ENCODE results near the gene IL19. TPM values are rescaled to one million over a fixed set of nuclear protein-coding genes. Genes with fewer than 3 reads are reported as not detected.

Gene IL19
- total RNA-seq, 1 donor = 1.7 TPM

DNA sequence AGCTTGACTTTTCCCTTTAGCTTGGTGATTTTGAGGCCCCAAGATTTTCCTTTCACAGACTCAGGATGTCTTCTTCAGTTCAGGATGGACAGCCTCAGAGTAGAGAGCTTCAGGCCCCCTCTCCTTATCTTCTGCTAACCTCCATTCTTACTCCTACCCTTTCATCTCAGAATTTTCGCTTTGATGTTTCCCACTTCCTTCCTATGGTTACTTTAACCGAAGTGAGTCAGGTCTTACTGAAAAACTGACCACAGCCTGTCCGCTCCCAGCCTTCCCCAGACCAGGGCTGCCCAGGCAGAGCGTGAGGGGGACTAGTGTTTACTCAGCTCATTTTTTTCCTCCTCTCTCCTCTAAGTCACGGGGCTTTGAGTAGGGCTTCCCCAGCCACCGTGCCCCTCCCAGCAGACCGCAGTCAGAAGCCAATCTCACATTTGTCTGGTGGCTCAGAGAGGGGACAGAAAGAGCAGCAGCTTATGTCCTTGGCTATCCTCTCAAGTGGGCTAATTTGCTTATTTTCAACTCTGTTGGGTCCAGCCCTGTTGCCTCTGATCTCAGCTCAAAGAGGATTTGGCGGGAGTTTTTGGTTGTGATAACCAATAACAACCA is 4.2 kb upstream of the IL19 start:
- TF ChIP-seq, protein P1, sequence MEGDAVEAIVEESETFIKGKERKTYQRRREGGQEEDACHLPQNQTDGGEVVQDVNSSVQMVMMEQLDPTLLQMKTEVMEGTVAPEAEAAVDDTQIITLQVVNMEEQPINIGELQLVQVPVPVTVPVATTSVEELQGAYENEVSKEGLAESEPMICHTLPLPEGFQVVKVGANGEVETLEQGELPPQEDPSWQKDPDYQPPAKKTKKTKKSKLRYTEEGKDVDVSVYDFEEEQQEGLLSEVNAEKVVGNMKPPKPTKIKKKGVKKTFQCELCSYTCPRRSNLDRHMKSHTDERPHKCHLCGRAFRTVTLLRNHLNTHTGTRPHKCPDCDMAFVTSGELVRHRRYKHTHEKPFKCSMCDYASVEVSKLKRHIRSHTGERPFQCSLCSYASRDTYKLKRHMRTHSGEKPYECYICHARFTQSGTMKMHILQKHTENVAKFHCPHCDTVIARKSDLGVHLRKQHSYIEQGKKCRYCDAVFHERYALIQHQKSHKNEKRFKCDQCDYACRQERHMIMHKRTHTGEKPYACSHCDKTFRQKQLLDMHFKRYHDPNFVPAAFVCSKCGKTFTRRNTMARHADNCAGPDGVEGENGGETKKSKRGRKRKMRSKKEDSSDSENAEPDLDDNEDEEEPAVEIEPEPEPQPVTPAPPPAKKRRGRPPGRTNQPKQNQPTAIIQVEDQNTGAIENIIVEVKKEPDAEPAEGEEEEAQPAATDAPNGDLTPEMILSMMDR (IDR thresholded peaks at IDR 0.05; ENCODE audit: insufficient read depth, low read depth, low read length) = no peak
- peak; percentile 80 for DNase-seq (ENCODE audit: low read depth)
- no peak overlapping the region for H3K4me3 ChIP-seq (ENCODE audit: low read depth, low read length)

DNA sequence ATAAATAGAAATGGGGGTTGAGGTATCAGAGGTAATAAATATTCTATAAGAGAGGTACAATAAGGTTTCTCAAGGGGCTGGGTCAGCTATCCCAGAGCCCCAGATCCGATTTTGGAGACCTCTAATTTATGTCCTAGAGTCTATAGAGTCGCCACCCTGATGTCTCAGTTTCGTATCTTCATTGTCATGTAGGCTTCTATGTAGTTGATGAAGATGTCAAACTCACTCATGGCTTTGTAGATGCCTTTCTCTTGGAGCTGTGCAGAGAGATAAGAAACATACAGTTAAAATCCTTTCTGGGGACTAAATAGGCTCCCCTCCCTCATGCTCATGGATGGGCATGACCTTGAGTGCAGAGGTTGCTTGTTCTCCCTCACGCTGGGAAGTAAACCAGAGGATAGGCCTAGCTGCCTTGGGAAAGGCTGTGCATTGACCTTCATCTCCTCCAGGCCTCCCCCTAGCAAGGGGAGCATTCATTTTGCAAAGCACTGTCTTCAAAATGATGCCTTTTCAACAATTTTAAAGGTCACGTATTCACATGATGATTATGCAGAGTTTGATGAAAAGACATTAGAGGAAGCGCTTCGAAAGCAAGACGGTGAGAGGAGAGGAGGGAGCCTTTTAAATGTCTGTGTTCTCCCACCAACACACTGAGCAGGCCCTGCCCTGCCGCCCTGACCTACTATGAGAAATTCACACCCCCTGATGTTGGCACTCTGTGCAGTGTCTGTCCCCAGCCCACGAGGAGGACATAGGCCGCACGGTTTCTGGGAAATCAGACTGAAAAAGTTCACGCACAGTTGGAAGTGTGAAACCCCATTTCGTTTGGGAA is 1.9 kb upstream of the IL19 start:
- no peak for DNase-seq (ENCODE audit: low read depth)
- TF ChIP-seq, protein P1 (IDR thresholded peaks at IDR 0.05; ENCODE audit: insufficient read depth, low read depth, low read length) = no peak
- no peak overlapping the region for H3K4me3 ChIP-seq (ENCODE audit: low read depth, low read length)

DNA sequence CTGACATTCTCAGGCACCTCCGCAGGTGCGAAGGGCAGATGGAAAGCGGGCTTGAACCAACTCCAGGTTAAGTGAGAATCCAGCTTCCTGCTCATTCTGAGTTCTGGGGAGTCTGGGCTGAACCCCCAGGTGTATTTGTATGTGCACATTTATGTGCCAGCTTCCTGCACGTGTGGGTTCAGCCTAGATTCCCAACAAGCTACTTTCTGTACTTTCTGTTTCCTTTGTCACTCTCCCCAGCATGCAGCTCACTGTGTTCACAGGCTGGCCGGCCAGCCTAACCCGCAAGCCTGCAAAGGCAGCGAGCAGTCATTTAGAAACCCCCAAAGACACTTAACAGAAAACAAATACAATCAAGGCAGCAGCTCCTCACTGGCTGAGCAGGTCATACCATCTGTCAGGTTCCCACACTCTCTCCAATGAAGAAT is 1.3 kb upstream of the IL19 start:
- no peak for DNase-seq (ENCODE audit: low read depth)
- H3K4me3 ChIP-seq (ENCODE audit: low read depth, low read length) = no peak overlapping the region
- TF ChIP-seq, protein P1 (IDR thresholded peaks at IDR 0.05; ENCODE audit: insufficient read depth, low read depth, low read length) = no peak

DNA sequence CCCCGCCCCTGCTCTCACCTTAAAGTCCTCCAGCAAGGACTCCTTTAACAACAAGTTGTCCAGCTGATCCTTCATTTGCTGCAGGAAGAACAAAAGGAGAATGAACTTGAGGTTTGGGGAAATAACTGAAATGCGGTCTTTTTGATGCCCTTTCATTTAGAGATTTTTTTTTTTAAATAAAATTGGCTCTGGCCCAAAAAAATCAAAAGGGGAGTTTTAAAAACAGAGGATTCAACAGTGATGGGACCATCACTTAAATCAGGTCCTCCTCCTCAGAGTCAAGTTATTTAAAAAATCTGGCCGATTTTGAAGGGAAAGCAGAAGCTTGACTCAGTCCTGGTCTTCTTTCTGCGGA is 742 bp downstream of the IL19 start:
- no peak overlapping the region for H3K4me3 ChIP-seq (ENCODE audit: low read depth, low read length)
- no peak for DNase-seq (ENCODE audit: low read depth)
- TF ChIP-seq, protein P1 (IDR thresholded peaks at IDR 0.05; ENCODE audit: insufficient read depth, low read depth, low read length) = no peak

DNA sequence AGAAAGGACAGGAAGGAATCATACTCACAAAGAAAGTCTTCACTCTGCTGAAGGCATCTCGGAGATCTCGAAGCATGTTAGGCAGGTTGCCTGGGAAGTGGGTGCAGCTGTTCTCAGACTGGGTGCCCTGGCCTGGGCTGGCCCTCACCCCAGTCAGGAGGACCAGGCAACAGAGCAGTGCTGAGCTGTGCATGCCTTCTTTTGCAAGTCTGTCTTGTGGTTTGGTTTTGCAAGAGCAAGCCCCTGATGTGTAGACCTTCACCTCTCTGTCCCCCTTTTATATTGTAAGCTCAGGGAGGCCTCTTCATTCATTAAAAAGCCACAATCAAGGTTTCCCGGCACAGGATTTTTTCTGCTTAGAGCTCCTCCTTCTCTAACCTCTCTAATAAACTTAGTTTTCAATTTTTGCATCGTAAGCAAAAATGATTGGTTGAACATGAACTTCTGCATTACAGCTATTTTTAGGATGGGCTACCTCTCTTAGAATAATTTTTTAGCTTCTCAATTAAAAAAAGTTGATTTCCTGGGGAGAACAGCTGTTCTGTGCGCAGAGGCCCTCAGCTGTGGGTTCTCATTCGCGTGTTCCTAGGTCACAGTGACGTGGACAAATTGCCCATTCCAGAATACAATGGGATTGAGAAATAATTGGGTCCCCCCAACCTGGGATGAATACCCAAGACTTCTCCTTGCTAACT is 1.8 kb downstream of the IL19 start, which contains the start of gene IL10:
IL10 (minus strand) TSS at position 252 of the 695 bp plus-strand sequence; CDS start at position 193, 59 bp downstream.
- peak; percentile 10 for DNase-seq (ENCODE audit: low read depth)
- no peak within 1 kb of the TSS for H3K4me3 ChIP-seq (ENCODE audit: low read depth, low read length)
- TF ChIP-seq, protein P1 (IDR thresholded peaks at IDR 0.05; ENCODE audit: insufficient read depth, low read depth, low read length) = no peak

DNA sequence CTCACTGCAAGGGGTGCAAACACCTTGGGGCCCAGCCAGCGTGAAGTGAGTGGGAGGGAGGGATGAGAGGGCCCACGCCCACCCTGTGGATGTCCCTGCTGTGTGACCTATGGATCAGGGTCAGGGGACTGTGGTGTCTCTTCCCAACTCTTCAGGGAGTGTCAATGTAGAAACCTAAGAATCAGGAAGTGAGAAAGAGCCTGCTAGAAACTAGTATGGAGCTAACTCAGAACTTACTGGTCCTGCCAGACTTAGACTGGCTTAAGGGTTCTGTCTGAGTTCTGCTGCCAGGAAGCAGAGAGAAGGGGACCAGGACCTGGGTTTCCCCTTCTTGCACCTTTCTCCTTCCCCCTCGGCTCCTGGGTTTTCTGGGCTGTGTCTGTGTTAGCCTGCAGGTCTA is 3.5 kb downstream of the IL19 start:
- no peak for DNase-seq (ENCODE audit: low read depth)
- TF ChIP-seq, protein P1 (IDR thresholded peaks at IDR 0.05; ENCODE audit: insufficient read depth, low read depth, low read length) = no peak
- no peak overlapping the region for H3K4me3 ChIP-seq (ENCODE audit: low read depth, low read length)
